Breast epithelium (tissue), 3 donors: ENCODE data around the gene LEKR1.

Experiments
- POLR2AphosphoS5 ChIP-seq, 3 donors: sonication (generic); formaldehyde crosslinking; IDR thresholded peaks; one replicate each; pipeline ENCODE4 v1.6.1; 2017; ENCODE audit warnings: antibody characterized with exemption in 3 of 3
- TF ChIP-seq, protein P1 (sequence below), 3 donors: fragments of 450-650 bp; IDR thresholded peaks; one replicate each; pipeline ENCODE4 v1.5.1; 2016 to 2017; ENCODE audit warnings: antibody characterized with exemption in 3 of 3, mild to moderate bottlenecking in 3 of 3, moderate library complexity in 3 of 3

DNA sequence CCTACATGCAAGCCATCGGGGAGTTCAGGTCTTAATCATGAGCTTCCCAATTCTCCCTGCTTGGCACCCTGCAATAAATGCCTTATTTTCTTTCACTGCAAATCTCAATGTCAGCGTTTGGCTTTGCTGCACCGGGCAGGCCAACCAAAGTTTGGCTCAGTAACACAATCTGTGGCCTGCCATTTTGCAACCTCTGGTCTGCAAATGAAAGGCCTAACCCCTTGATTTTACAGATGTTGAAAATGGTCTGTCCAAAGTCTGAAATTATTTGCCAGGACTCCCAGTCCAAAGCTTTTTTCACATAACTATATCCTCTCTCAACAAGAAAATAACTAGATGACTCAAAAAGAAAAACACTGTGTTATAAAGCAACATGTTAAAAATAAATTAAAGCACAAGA, 34.0 kb upstream of the LEKR1 start:
- TF ChIP-seq POLR2AphosphoS5 (IDR thresholded peaks at IDR 0.05) = no peak
- TF ChIP-seq, protein P1, sequence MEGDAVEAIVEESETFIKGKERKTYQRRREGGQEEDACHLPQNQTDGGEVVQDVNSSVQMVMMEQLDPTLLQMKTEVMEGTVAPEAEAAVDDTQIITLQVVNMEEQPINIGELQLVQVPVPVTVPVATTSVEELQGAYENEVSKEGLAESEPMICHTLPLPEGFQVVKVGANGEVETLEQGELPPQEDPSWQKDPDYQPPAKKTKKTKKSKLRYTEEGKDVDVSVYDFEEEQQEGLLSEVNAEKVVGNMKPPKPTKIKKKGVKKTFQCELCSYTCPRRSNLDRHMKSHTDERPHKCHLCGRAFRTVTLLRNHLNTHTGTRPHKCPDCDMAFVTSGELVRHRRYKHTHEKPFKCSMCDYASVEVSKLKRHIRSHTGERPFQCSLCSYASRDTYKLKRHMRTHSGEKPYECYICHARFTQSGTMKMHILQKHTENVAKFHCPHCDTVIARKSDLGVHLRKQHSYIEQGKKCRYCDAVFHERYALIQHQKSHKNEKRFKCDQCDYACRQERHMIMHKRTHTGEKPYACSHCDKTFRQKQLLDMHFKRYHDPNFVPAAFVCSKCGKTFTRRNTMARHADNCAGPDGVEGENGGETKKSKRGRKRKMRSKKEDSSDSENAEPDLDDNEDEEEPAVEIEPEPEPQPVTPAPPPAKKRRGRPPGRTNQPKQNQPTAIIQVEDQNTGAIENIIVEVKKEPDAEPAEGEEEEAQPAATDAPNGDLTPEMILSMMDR (IDR thresholded peaks at IDR 0.05) = no peak
